GM23338 (cell line): ENCODE results near the gene OPRD1. TPM values are rescaled to one million over a fixed set of nuclear protein-coding genes. Genes with fewer than 3 reads are reported as not detected.

ENCODE experiments used
- ATAC-seq: fragments of 200-7000 bp; cut with Tn5 transposase; 3 replicates; pipeline ENCODE4 v1.9.1; 2020
- DNase-seq: peaks from one replicate; pipeline ENCODE4 v3.0.0-alpha.2; 2015; ENCODE audit warnings: low spot score
- H2AFZ ChIP-seq: fragments of 200-600 bp; sonication (generic); 2 replicates; pipeline ENCODE4 v1.8.0; 2016; ENCODE audit warnings: antibody characterized with exemption, mild to moderate bottlenecking, moderate library complexity
- H3F3A ChIP-seq: fragments of 200-600 bp; sonication (generic); replicated peaks from 2 replicates; pipeline ENCODE4 v1.8.0; 2017; ENCODE audit warnings: antibody characterized with exemption, mixed run types, low read depth
- H3K27ac ChIP-seq: fragments of 200-600 bp; sonication (generic); 2 replicates; pipeline ENCODE4 v1.6.1; 2016; ENCODE audit warnings: low read depth
- H3K27me3 ChIP-seq: fragments of 200-600 bp; sonication (generic); 2 replicates; pipeline ENCODE4 v1.8.0; 2016; ENCODE audit warnings: mild to moderate bottlenecking, mixed run types, moderate library complexity; ENCODE audit not compliant: insufficient read depth
- H3K36me3 ChIP-seq: fragments of 200-600 bp; sonication (generic); 2 replicates; pipeline ENCODE4 v1.8.0; 2016; ENCODE audit warnings: mild to moderate bottlenecking; ENCODE audit not compliant: insufficient read depth
- H3K4me1 ChIP-seq: fragments of 200-600 bp; sonication (generic); 2 replicates; pipeline ENCODE4 v1.8.0; 2016; ENCODE audit warnings: mild to moderate bottlenecking, moderate library complexity; ENCODE audit not compliant: insufficient read depth
- H3K4me2 ChIP-seq: fragments of 200-600 bp; sonication (generic); 2 replicates; pipeline ENCODE4 v1.7.1; 2017; ENCODE audit warnings: mixed run types
- H3K4me3 ChIP-seq: fragments of 200-600 bp; sonication (generic); 2 replicates; pipeline ENCODE4 v1.6.1; 2016; ENCODE audit warnings: mixed run types
- H3K79me2 ChIP-seq: fragments of 200-600 bp; sonication (generic); replicated peaks from 2 replicates; pipeline ENCODE4 v1.8.0; 2017; ENCODE audit warnings: mild to moderate bottlenecking; ENCODE audit not compliant: insufficient read depth
- H3K9me2 ChIP-seq: fragments of 200-600 bp; sonication (generic); 2 replicates; pipeline ENCODE4 v1.8.0; 2017; ENCODE audit not compliant: insufficient read depth
- H4K20me1 ChIP-seq: fragments of 200-600 bp; sonication (generic); replicated peaks from 2 replicates; pipeline ENCODE4 v1.8.0; 2017; ENCODE audit warnings: mild to moderate bottlenecking; ENCODE audit not compliant: insufficient read depth
- H3K27ac Mint-ChIP-seq: 2 replicates; pipeline ENCODE4 v1.8.0; 2020; ENCODE audit warnings: inconsistent platforms, mild to moderate bottlenecking, moderate library complexity, mixed read lengths
- H3K27me3 Mint-ChIP-seq: 3 replicates; pipeline ENCODE4 v1.8.0; 2022; ENCODE audit warnings: low read depth, mild to moderate bottlenecking, moderate library complexity, mixed read lengths, inconsistent platforms; ENCODE audit not compliant: insufficient read depth, poor library complexity
- H3K36me3 Mint-ChIP-seq: 3 replicates; pipeline ENCODE4 v1.8.0; 2021; ENCODE audit warnings: low read depth, mild to moderate bottlenecking, inconsistent platforms, moderate library complexity, mixed read lengths
- H3K4me1 Mint-ChIP-seq: 3 replicates; pipeline ENCODE4 v1.8.0; 2020; ENCODE audit warnings: mild to moderate bottlenecking, inconsistent platforms, mixed read lengths
- H3K4me3 Mint-ChIP-seq: 3 replicates; pipeline ENCODE4 v1.8.0; 2021; ENCODE audit warnings: moderate library complexity, mild to moderate bottlenecking, inconsistent platforms, mixed read lengths
- H3K9me3 Mint-ChIP-seq: 3 replicates; pipeline ENCODE4 v1.8.0; 2020; ENCODE audit warnings: moderate library complexity, mild to moderate bottlenecking, inconsistent platforms, mixed read lengths
- CREB1 ChIP-seq: fragments of 250-450 bp; sonication (Bioruptor Pico); IDR thresholded peaks from 2 replicates; pipeline ENCODE4 v1.5.0; 2020; ENCODE audit warnings: low read depth, mild to moderate bottlenecking, moderate library complexity
- CTCF ChIP-seq, 2 experiments: fragments of 200-600 bp in 1 of 2; sonication (generic) in 1 of 2; conservative IDR thresholded peaks; 2 replicates each; pipeline versions ENCODE4 v1.5.1 to v1.6.1; 2016 to 2017; ENCODE audit warnings: antibody characterized with exemption in 2 of 2, low read depth in 2 of 2, mild to moderate bottlenecking in 2 of 2, moderate library complexity in 1 of 2
- ETS1 ChIP-seq: IDR thresholded peaks from 2 replicates; pipeline ENCODE4 v1.6.1; 2016; ENCODE audit warnings: antibody characterized with exemption
- EZH2 ChIP-seq: fragments of 200-600 bp; sonication (generic); IDR thresholded peaks from one replicate; pipeline ENCODE4 v1.8.0; 2017; ENCODE audit warnings: antibody characterized with exemption, mild to moderate bottlenecking, low read depth; ENCODE audit not compliant: unreplicated experiment
- EZH2phosphoT487 ChIP-seq: fragments of 200-600 bp; sonication (generic); IDR thresholded peaks from one replicate; pipeline ENCODE4 v1.8.1; 2018; ENCODE audit warnings: antibody characterized with exemption; ENCODE audit not compliant: unreplicated experiment
- JUNB ChIP-seq: IDR thresholded peaks from one replicate; pipeline ENCODE4 v1.6.1; 2016; ENCODE audit warnings: antibody characterized with exemption; ENCODE audit not compliant: unreplicated experiment
- NANOG ChIP-seq: IDR thresholded peaks from 2 replicates; pipeline ENCODE4 v1.6.1; 2016; ENCODE audit warnings: antibody characterized with exemption, borderline replicate concordance
- POLR2AphosphoS5 ChIP-seq: IDR thresholded peaks from 2 replicates; pipeline ENCODE4 v1.6.1; 2016; ENCODE audit warnings: antibody characterized with exemption, low read depth
- REST ChIP-seq: IDR thresholded peaks from one replicate; pipeline ENCODE4 v1.6.1; 2018; ENCODE audit warnings: antibody characterized with exemption; ENCODE audit not compliant: unreplicated experiment
- STAT1 ChIP-seq: IDR thresholded peaks from one replicate; pipeline ENCODE4 v1.6.1; 2016; ENCODE audit warnings: antibody characterized with exemption; ENCODE audit not compliant: unreplicated experiment
- ZNF114 ChIP-seq: fragments of 250-450 bp; sonication (Bioruptor Pico); IDR thresholded peaks from 2 replicates; pipeline ENCODE4 v1.5.0; 2020; ENCODE audit warnings: mild to moderate bottlenecking, moderate library complexity
- ZNF331 ChIP-seq: fragments of 250-450 bp; sonication (Bioruptor Pico); IDR thresholded peaks from 2 replicates; pipeline ENCODE4 v1.5.0; 2020; ENCODE audit warnings: low read depth, mild to moderate bottlenecking, moderate library complexity
- ZNF462 ChIP-seq: fragments of 250-450 bp; sonication (Bioruptor Pico); IDR thresholded peaks from 2 replicates; pipeline ENCODE4 v1.5.0; 2020; ENCODE audit warnings: mild to moderate bottlenecking, moderate library complexity
- polyA plus RNA-seq: library from polyadenylated mRNA; unstranded; fragments of >200 nt; fragmentation: Nextera tagmentation; extraction: Ambion mirVana; gene quantifications from 2 replicates; pipeline ENCODE4 v1.2.1, GENCODE V29; 2016
- total RNA-seq: library from RNA; depleted of rRNA; stranded (reverse); fragments of >200 nt; shearing (Covaris generic); gene quantifications from 2 replicates; pipeline ENCODE4 v1.2.3, GENCODE V29; 2014

Gene OPRD1
- total and polyA plus RNA-seq, 2 experiments from 2014 or later: 0.55 to 2.3 TPM

- H3K4me1 Mint-ChIP-seq: peaks cover 27% of the 10 kb centered on the region
- no peaks in the 10 kb centered on the region for H3K36me3 ChIP-seq
- no peak overlapping the region for H3K4me3 ChIP-seq
- no peak overlapping the region for H2AFZ ChIP-seq
- H3K36me3 Mint-ChIP-seq: no peaks in the 10 kb centered on the region; the same call in 2 of the 3 replicates
- H3F3A ChIP-seq: no peaks in the 10 kb centered on the region
- H4K20me1 ChIP-seq: peaks cover 20% of the 10 kb centered on the region
- H3K27ac ChIP-seq: no peak overlapping the region
- no peaks in the 10 kb centered on the region for H3K9me2 ChIP-seq
- no peak overlapping the region for H3K4me2 ChIP-seq
- H3K27me3 Mint-ChIP-seq: peaks cover 6% of the 10 kb centered on the region
- peaks cover 71% of the 10 kb centered on the region for H3K79me2 ChIP-seq
- H3K4me1 ChIP-seq: peaks cover 21% of the 10 kb centered on the region
- H3K4me3 Mint-ChIP-seq: no peak overlapping the region
- peaks cover 3% of the 10 kb centered on the region; the same call in 1 of the 2 replicates for H3K27me3 ChIP-seq
- H3K9me3 Mint-ChIP-seq: no peaks in the 10 kb centered on the region
- DNase-seq (no peak), ATAC-seq (no peak)
- TF ChIP-seq ZNF462: no peak
- no peak for TF ChIP-seq REST
- TF ChIP-seq CREB1: no peak
- TF ChIP-seq STAT1: no peak
- TF ChIP-seq ZNF114 (CRISPR knock-in tag): no peak
- TF ChIP-seq NANOG: no peak
- TF ChIP-seq EZH2phosphoT487: no peak
- no peak for TF ChIP-seq JUNB
- no peak for TF ChIP-seq ETS1
- no peak for TF ChIP-seq CTCF (conservative IDR thresholded peaks at IDR 0.05; ENCODE audit: low read depth in 2 of 2)
- no peak for TF ChIP-seq ZNF331 (CRISPR knock-in tag)
- no peak for TF ChIP-seq POLR2AphosphoS5
- no peak for TF ChIP-seq EZH2
- no peak overlapping the region for H3K27ac Mint-ChIP-seq
These were observed 105.8 kb downstream of the OPRD1 start for GRCh38 chr1:28917757-28918118.
